ENCODE measurements around the gene PAK6.

The PAK6 gene

GRCh38 chr15:40285151-40285550 lies 46.3 kb downstream of the PAK6 start:
- Histone ChIP-seq H3K36me3 (no peaks in the 10 kb centered on the region), H3K27ac (no peak overlapping the region), H3K4me1 (peaks cover 0 to 26% (median 22%) of the 10 kb centered on the region in 4 donors), H3K27me3 (peaks cover 6 to 58% of the 10 kb centered on the region in 2 donors), H3K9me3 (no peaks in the 10 kb centered on the region), H3K4me3 (no peak overlapping the region)
- no peak for DNase-seq
- no peak for TF ChIP-seq CTCF (IDR thresholded peaks at IDR 0.05)
- intact Hi-C loops (cut with DNase I; ENCODE audit: low total_unique reads) = loop anchor here (10.0 kb wide), 1 partner anchor 80 kb away; no protein-coding TSS in a partner anchor

- no peak for DNase-seq
- peaks cover 6 to 53% of the 10 kb centered on the region in 2 donors for H3K27me3 ChIP-seq
- no peak overlapping the region for H3K4me3 ChIP-seq
- H3K4me1 ChIP-seq = peaks cover 0 to 29% (median 23%) of the 10 kb centered on the region in 4 donors
- intact Hi-C loops (cut with DNase I; ENCODE audit: low total_unique reads) = loop anchor here (10.0 kb wide), 1 partner anchor 79 kb away; no protein-coding TSS in a partner anchor
- no peak overlapping the region for H3K27ac ChIP-seq
- no peaks in the 10 kb centered on the region for H3K9me3 ChIP-seq
- TF ChIP-seq CTCF (IDR thresholded peaks at IDR 0.05) = no peak
- no peaks in the 10 kb centered on the region for H3K36me3 ChIP-seq
These were observed 46.7 kb downstream of the PAK6 start for GRCh38 chr15:40285554-40286011.

GRCh38 chr15:40286061-40286532 lies 47.2 kb downstream of the PAK6 start:
- no peak for TF ChIP-seq CTCF (IDR thresholded peaks at IDR 0.05)
- H3K4me3 ChIP-seq = no peak overlapping the region
- no peak overlapping the region for H3K27ac ChIP-seq
- intact Hi-C loops (cut with DNase I; ENCODE audit: low total_unique reads) = loop anchor here (10.0 kb wide), 1 partner anchor 79 kb away; no protein-coding TSS in a partner anchor
- no peak for DNase-seq
- H3K27me3 ChIP-seq = peaks cover 6 to 48% of the 10 kb centered on the region in 2 donors
- no peaks in the 10 kb centered on the region for H3K9me3 ChIP-seq
- no peaks in the 10 kb centered on the region for H3K36me3 ChIP-seq
- H3K4me1 ChIP-seq = peaks cover 0 to 34% (median 27%) of the 10 kb centered on the region in 4 donors

- intact Hi-C loops (cut with DNase I; ENCODE audit: low total_unique reads) = loop anchor here (10.0 kb wide), 1 partner anchor 78 kb away; no protein-coding TSS in a partner anchor
These were observed 47.9 kb downstream of the PAK6 start for GRCh38 chr15:40286794-40287193.

GRCh38 chr15:40287505-40287904 lies 48.6 kb downstream of the PAK6 start:
- H3K36me3 ChIP-seq = no peaks in the 10 kb centered on the region
- peaks cover 6 to 40% of the 10 kb centered on the region in 2 donors for H3K27me3 ChIP-seq
- peaks cover 0 to 26% (median 20%) of the 10 kb centered on the region in 4 donors for H3K4me1 ChIP-seq
- no peak overlapping the region for H3K4me3 ChIP-seq
- DNase-seq = no peak
- no peak overlapping the region for H3K27ac ChIP-seq
- TF ChIP-seq CTCF (IDR thresholded peaks at IDR 0.05) = no peak
- no peaks in the 10 kb centered on the region for H3K9me3 ChIP-seq
- intact Hi-C loops (cut with DNase I; ENCODE audit: low total_unique reads) = loop anchor here (10.0 kb wide), 1 partner anchor 77 kb away; no protein-coding TSS in a partner anchor

More at GRCh38 chr15:40286794-40287193, 47.9 kb downstream of the PAK6 start:
- no peak overlapping the region for H3K27ac ChIP-seq
- TF ChIP-seq CTCF (IDR thresholded peaks at IDR 0.05) = no peak
- no peak overlapping the region for H3K4me3 ChIP-seq
- DNase-seq = no peak
- H3K4me1 ChIP-seq = peaks cover 0 to 33% (median 27%) of the 10 kb centered on the region in 4 donors
- no peaks in the 10 kb centered on the region for H3K36me3 ChIP-seq
- H3K9me3 ChIP-seq = no peaks in the 10 kb centered on the region
- H3K27me3 ChIP-seq = peaks cover 6 to 41% of the 10 kb centered on the region in 2 donors

All from tibial artery (tissue), 4 donors.